NCI-H460 (cell line): ENCODE data around the gene NOP14. TPM values are rescaled to one million over a fixed set of nuclear protein-coding genes. Genes with fewer than 3 reads are reported as not detected.
"Not testable (repeated sequence)": the region's sequence is repeated elsewhere in the genome, so short reads cannot be mapped to it uniquely, and the experiment has no call there.

Experiments
- DNase-seq: peaks from one replicate; pipeline ENCODE4 v3.0.0-alpha.2; 2016; ENCODE audit warnings: low read depth; ENCODE audit errors: extremely low read depth
- total RNA-seq: library from RNA; depleted of rRNA; stranded (reverse); fragments of >200 nt; shearing (Covaris generic); gene quantifications from 2 replicates; pipeline ENCODE4 v1.2.3, GENCODE V29; 2014

Gene NOP14
- total RNA-seq, 1 experiment from 2014 or later = 37.1 TPM

- no peak for DNase-seq
Observed at GRCh38 chr4:2962614-2963174, 512 bp downstream of the NOP14 start.

DNA sequence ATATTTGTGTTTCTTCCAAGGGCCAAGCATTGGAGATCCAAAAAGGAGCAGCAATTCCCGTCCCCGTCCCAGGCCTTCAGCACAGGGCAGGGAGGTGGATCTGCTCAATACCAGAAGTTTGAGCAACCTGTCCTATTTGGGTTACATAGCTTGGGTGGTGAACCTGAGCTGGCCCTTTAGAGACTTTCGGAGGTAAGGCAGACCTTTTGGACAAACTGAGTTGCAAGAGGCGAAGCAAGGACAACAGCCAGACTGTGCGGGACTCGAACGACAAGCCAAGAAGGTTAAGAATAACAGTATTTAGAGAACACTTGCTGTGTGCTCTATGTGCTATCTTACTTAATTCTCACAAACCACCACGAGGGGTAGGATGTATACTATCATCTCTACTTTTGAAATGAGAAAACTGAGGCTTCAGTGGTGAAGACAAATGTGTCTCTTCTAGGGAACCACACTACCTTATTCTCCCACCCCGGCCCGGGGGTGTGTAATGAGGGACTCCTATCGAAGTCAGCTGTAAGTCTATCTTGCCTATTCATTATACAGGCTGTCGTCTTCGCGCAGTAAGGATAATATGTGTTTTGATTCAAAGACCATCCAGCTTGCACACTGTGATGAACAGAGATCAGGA is 1.3 kb downstream of the NOP14 start:
- no peak for DNase-seq

DNA sequence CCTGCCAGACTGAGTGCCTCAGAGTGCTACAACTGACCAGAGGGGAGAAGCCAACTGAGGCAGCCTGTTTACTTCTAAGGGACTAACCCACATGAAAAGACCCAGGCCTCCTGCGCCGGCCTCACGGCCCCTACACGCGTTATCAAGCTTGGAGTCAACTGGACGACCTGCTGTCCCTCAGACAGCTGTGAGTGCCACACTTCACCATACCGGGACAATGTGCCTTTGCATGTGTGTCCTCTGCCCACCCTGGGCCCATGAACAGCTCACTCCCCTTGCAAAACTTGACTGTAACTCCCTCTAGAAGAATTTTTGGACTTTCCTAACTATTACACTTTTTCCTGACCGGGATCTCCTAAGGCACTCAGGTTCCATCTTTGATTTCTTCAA is 1.8 kb downstream of the NOP14 start:
- DNase-seq = no peak

DNA sequence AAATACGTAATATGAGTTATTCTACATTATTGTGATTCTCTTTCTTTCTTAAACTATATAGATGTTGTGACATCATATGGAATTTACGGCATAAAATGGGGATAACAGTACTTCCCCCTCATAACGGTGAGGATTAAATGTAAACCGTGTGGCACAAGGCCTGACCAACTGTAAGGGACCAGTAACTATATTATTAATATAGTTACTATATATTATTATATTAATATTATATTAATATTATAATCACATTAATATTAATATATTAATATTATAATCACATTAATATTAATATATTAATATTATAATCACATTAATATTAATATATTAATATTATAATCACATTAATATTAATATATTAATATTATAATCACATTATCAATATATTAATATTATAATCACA is 2.8 kb downstream of the NOP14 start:
- not testable (repeated sequence) for DNase-seq

DNA sequence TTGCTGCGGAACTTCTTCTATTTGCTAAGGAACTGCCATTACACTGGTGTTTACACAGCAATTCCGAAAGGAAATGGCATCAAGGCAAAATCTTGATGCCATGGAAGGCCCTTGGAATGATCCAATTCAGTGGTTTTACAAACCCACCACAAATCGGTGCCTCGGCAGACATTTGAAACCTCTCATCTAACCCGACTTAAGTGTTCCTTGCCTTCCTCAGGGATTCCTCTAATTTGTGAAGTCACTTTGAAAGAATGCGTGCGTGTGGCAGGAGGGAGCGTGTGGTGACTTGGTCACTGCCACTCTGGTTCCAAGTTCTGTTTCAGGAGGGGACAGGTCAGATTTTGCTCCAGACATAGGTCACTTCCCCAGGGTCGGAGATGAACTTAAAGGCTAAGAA is 4.8 kb downstream of the NOP14 start:
- no peak for DNase-seq

GRCh38 chr4:2955186-2956044 is 7.8 kb downstream of the NOP14 start:
- DNase-seq = not testable (repeated sequence)

DNA sequence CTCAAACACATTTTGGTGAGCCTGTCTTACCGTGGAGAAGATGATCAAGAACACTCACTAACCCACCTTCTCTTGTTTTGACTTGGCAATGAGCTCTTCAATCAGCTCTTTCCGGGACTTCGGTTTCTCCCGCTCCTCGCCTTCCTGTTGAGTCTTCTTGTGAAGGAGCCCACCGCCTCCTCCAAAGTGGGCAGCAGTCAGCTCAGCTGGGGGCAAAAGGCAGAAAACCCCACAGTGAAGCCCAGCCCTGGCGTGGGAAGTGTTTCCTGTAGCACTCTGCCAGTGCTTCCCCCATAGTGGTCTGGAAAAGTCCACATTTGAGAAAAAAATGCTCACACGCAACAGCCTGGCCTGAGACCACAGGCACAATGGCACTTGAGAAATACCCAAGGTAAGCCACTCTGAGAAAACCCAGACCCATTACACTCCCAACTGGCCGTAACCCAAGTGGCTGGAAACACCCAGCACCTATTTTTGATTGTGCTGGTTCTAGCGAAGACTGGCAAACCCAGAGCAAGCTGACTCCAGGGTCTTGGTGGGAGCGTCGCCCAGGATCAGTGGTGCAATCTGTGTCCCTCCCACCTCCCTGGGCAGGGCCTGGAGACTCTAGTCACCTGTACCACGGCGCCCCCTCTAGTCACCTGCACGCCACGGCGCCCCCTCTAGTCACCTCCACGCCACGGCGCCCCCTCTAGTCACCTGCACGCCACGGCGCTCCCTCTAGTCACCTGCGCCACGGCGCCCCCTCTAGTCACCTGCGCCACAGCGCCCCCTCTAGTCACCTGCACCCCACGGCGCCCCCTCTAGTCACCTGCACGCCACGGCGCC is 8.6 kb downstream of the NOP14 start:
- DNase-seq = no peak

- DNase-seq = no peak
Observed at GRCh38 chr4:2953496-2953895, 9.7 kb downstream of the NOP14 start.

- DNase-seq = no peak
Observed at GRCh38 chr4:2950221-2950989, 12.8 kb downstream of the NOP14 start.

DNA sequence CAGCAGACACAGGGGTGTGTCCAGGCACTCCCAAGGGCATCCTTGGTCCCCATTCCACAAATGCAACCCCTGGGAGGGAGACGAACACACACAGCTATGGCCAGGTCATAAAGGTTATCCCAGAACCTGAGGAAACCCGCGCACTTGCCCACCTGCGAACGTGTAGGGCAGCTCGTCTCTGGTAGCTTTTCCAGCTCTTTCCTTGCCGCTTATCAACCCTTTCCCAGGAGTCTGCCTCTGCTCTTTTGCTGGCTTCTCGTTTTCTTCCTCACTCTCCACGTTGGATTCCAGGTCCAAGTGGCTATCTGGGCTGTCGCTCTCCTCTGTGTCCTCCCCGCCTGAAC is 13.5 kb downstream of the NOP14 start:
- no peak for DNase-seq

DNA sequence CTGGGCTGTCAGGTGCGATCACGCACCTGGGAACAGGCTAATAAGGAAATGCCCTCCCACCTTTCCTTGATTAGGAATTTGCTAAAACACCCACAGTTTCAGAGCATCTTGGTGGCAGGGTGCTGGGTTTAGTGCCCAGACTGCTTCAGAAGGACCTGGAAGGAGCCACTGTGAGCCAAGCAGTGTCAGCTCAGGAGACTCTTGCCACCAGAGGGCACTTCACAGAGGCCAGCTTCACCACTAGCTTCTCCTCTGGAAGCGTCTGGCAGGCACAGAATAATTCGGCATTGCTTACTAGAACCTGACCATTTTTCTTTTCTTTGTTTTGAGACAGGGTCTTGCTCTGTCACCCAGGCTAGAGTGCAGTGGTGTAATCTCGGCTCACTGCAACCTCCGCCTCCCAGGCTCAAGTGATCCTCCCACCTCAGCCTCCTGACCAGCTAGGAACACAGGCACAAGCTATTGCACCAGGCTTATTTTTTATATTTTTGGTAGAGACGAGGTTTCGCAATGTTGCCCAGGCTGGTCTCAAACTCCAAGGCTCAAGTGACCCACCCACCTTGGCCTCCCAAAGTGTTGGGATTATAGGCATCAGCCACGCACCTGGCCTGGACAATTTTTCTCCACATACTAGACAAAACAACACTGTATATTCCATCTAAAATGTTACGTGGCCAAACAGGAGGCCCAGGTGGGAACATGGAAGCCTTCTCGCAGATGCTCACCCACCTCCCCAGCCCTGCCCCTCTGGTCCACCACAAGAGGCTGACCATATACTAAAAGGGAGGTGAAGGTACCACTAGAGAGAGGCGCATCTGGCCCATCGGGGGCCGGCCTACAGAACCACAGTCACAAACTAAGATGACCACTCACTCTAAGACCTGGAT is 14.1 kb downstream of the NOP14 start:
- no peak for DNase-seq

DNA sequence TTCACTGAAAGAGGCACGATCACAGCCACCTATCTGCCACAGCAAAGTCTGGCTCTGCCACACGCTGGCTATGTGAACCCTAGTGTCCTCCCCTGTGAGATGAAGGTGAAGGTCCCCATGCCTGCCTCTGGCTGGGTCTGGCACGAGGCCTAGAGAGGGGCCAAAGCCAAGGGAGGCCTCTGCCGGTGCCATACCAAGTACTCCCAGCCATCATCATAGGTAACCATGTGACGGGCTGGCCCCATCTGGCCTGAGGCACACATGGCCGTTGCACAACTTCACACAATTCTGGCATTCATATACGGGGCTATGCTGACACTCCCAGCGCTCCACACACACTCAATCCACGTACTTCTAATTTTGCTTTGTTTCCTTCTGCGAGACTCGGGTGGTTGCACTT is 15.3 kb downstream of the NOP14 start:
- no peak for DNase-seq

DNA sequence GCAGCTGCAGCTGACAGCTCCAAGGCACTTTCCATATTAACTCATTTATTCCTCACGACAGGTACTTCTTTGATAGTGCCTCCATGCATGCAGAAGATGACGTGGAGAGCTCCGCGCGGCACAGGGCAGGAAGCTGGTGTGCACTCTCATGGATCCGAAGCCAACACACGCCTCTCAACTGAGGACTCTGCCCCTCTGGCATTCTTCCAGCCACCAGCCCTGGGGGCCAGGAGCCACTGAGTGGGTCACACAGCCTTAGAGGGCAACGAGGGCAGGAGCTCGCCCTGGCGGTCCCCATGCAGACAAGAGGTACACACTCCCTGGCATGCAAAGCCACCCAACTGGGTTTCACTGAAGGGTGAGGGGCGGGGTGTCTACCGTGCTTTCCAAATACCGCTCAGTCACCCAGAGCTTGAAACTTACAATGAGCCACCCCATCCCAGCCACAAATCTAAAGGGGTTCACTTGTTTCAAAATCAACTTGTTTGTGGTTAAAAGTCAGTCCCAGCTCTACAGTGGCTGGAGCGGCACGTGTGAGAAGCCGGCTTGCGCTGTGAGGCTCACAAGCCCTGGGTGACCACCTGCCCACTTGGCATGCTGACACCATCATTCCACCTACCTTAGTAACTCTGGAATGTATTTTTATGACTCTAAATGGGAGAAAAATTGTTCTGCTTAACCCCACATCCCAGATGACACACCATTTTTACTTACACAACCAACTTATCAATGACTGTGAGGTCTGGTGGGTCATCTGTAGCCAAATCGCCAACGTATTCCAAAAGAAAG is 16.2 kb downstream of the NOP14 start:
- DNase-seq = no peak

GRCh38 chr4:2945619-2946604 is 17.3 kb downstream of the NOP14 start:
- DNase-seq = not testable (repeated sequence)

GRCh38 chr4:2944586-2945526 is 18.4 kb downstream of the NOP14 start:
- DNase-seq = no peak

- no peak for DNase-seq
Observed at GRCh38 chr4:2944091-2944482, 19.1 kb downstream of the NOP14 start.
